IPS-15b (cell line): Measurements from ENCODE around the gene JAML.
"Not testable (repeated sequence)": the region's sequence is repeated elsewhere in the genome, so short reads cannot be mapped to it uniquely, and the experiment has no call there.

ENCODE experiments used
- H3K27me3 ChIP-seq: one replicate; pipeline ENCODE4 v1.6.1; 2013; ENCODE audit warnings: low read length; ENCODE audit not compliant: control insufficient read depth, insufficient read depth
- H3K36me3 ChIP-seq: one replicate; pipeline ENCODE4 v1.6.1; 2013; ENCODE audit warnings: low read length; ENCODE audit not compliant: control insufficient read depth, insufficient read depth
- H3K4me1 ChIP-seq: one replicate; pipeline ENCODE4 v1.6.1; 2013; ENCODE audit warnings: mild to moderate bottlenecking, low read length; ENCODE audit not compliant: control insufficient read depth, insufficient read depth
- H3K4me3 ChIP-seq: one replicate; pipeline ENCODE4 v1.5.1; 2013; ENCODE audit warnings: low read depth, low read length
- H3K9ac ChIP-seq: one replicate; pipeline ENCODE4 v1.6.1; 2013; ENCODE audit warnings: low read depth, mild to moderate bottlenecking, low read length
- H3K9me3 ChIP-seq: one replicate; pipeline ENCODE4 v1.6.1; 2013; ENCODE audit warnings: mild to moderate bottlenecking, low read length; ENCODE audit not compliant: control insufficient read depth, insufficient read depth

JAML gene

DNA sequence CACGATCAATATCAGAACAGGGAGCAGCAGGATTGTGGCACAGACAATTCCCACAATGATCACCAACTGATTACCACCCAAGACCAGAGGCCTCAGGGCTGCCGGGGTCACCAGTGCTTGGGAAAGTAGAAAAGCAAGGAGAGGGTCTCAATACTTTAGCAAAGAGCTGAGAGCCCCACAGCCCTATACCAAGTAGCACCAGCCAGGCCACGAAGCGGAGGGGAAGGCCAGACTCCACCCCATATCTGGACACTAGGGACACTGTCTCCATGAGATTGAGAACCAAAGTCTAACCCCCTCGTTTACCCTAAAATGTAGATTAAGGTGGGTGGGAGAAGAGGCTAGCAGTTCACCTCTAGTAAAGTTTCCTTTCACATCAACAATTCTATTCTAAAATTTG, 24.3 kb downstream of the JAML start:
- Histone ChIP-seq H3K4me1 (peaks cover 3% of the 10 kb centered on the region), H3K36me3 (no peaks in the 10 kb centered on the region), H3K9me3 (no peaks in the 10 kb centered on the region), H3K9ac (no peak overlapping the region), H3K27me3 (peaks cover 3% of the 10 kb centered on the region), H3K4me3 (no peak overlapping the region)

- H3K4me1 ChIP-seq = peaks cover 16% of the 10 kb centered on the region
- H3K27me3 ChIP-seq = peaks cover 3% of the 10 kb centered on the region
- no peaks in the 10 kb centered on the region for H3K36me3 ChIP-seq
- H3K9ac ChIP-seq = no peak overlapping the region
- no peak overlapping the region for H3K4me3 ChIP-seq
- H3K9me3 ChIP-seq = no peaks in the 10 kb centered on the region
These were observed 25.7 kb downstream of the JAML start for GRCh38 chr11:118199135-118199534.

- Histone ChIP-seq H3K36me3 (no peaks in the 10 kb centered on the region), H3K9ac (no peak overlapping the region), H3K4me3 (no peak overlapping the region)
These were observed 26.4 kb downstream of the JAML start for GRCh38 chr11:118198370-118198769.

GRCh38 chr11:118194835-118195627, 29.8 kb downstream of the JAML start:
- Histone ChIP-seq H3K4me1 (peaks cover 16% of the 10 kb centered on the region), H3K9me3 (no peaks in the 10 kb centered on the region), H3K9ac (no peak overlapping the region), H3K4me3 (no peak overlapping the region), H3K36me3 (no peaks in the 10 kb centered on the region), H3K27me3 (no peaks in the 10 kb centered on the region)

More at GRCh38 chr11:118198370-118198769, 26.4 kb downstream of the JAML start:
- Histone ChIP-seq H3K27me3 (peaks cover 3% of the 10 kb centered on the region), H3K4me1 (peaks cover 16% of the 10 kb centered on the region), H3K9me3 (no peaks in the 10 kb centered on the region)

DNA sequence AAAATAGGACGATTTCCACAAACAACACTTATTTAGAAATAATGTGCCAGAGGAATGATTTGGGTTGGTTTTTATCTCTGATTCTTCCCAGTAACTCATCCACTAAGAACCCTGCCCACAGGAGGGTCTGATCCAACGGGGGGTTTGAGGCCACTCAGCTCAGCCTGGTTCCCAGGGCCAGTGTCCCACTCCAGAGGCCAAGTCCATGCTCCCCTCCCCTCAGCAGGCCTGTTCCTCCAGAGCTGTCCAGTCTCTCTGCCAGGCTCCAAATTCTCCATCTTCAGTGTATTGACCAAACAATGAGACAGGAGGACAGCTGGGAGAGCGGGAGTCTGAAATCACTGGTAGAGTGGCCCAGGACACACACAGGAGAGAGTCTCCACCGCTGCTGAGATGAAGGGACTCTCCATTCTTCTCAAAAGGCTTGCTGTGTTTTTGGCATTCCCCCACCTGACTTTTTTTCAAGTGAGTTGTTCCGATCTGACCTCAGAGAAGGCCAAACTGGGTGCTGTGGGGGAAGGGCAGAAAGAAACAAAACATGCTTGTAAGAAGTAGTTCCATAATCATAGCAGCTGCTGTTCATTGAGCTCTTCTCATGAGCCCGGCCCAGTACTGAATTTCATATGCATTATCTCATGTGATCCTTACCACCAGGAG, 30.8 kb downstream of the JAML start:
- Histone ChIP-seq H3K9me3 (no peaks in the 10 kb centered on the region), H3K27me3 (no peaks in the 10 kb centered on the region), H3K36me3 (no peaks in the 10 kb centered on the region), H3K9ac (no peak overlapping the region), H3K4me1 (peaks cover 16% of the 10 kb centered on the region), H3K4me3 (no peak overlapping the region)

- H3K9me3 ChIP-seq, H3K27me3 ChIP-seq, H3K36me3 ChIP-seq, H3K9ac ChIP-seq, H3K4me3 ChIP-seq: not testable (repeated sequence)
- peaks cover 16% of the 10 kb centered on the region for H3K4me1 ChIP-seq
These were observed 32.0 kb downstream of the JAML start for GRCh38 chr11:118192817-118193216.

DNA sequence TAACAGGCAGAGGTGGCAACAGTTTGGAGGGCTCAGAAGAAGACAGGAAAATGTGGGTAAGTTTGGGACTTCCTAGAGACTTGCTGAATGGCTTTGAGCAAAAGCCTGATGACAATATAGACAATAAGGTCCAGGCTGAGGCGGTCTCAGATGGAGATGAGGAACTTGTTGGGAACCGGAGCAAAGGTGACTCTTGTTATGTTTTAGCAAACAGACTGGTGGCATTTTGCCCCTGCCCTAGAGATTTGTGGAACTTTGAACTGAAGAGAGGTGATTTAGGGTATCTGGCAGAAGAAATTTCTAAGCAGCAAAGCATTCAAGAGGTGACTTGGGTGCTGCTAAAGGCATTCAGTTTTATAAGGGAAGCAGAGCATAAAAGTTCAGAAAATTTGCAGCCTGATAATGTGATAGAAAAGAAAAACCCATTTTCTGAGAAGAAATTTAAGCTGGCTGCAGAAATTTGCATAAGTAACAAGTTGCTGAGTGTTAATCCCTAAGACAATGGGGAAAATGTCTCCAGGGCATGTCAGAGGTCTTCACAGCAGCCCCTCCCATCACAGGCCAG, 33.8 kb downstream of the JAML start:
- H3K27me3 ChIP-seq, H3K4me3 ChIP-seq, H3K36me3 ChIP-seq, H3K9me3 ChIP-seq, H3K9ac ChIP-seq: not testable (repeated sequence)
- H3K4me1 ChIP-seq = peaks cover 13% of the 10 kb centered on the region

GRCh38 chr11:118186346-118187107, 38.3 kb downstream of the JAML start:
- Histone ChIP-seq H3K9ac (no peak overlapping the region), H3K4me3 (no peak overlapping the region), H3K27me3 (peaks cover 3% of the 10 kb centered on the region)

GRCh38 chr11:118184784-118185579, 39.8 kb downstream of the JAML start:
- Histone ChIP-seq H3K36me3 (no peaks in the 10 kb centered on the region), H3K4me3 (no peak overlapping the region), H3K4me1 (peaks cover 7% of the 10 kb centered on the region), H3K9me3 (no peaks in the 10 kb centered on the region), H3K27me3 (peaks cover 5% of the 10 kb centered on the region), H3K9ac (no peak overlapping the region)

More at GRCh38 chr11:118186346-118187107, 38.3 kb downstream of the JAML start:
- Histone ChIP-seq H3K36me3 (no peaks in the 10 kb centered on the region), H3K4me1 (no peaks in the 10 kb centered on the region), H3K9me3 (no peaks in the 10 kb centered on the region)

- not testable (repeated sequence) for H3K9me3 ChIP-seq, H3K9ac ChIP-seq, H3K4me3 ChIP-seq, H3K36me3 ChIP-seq, H3K27me3 ChIP-seq
- H3K4me1 ChIP-seq = peaks cover 10% of the 10 kb centered on the region
These were observed 41.1 kb downstream of the JAML start for GRCh38 chr11:118183691-118184090.

GRCh38 chr11:118180300-118180703, 44.5 kb downstream of the JAML start:
- no peak overlapping the region for H3K9ac ChIP-seq
- H3K4me1 ChIP-seq = peaks cover 15% of the 10 kb centered on the region
- H3K36me3 ChIP-seq = no peaks in the 10 kb centered on the region
- H3K9me3 ChIP-seq = no peaks in the 10 kb centered on the region
- peaks cover 15% of the 10 kb centered on the region for H3K27me3 ChIP-seq
- H3K4me3 ChIP-seq = peak overlapping the region; percentile 41
